HepG2 (cell line): ENCODE results near the gene LILRB3. TPM values are rescaled to one million over a fixed set of nuclear protein-coding genes. Genes with fewer than 3 reads are reported as not detected.

ENCODE experiments used
- CBFB ChIP-seq: sonication (generic); formaldehyde crosslinking; IDR thresholded peaks from 2 replicates; pipeline ENCODE4 v1.4.0; 2020; ENCODE audit warnings: missing genetic modification reagents
- DMTF1 ChIP-seq: sonication (generic); formaldehyde crosslinking; IDR thresholded peaks from 2 replicates; pipeline ENCODE4 v1.4.0; 2020; ENCODE audit warnings: mild to moderate bottlenecking, missing genetic modification reagents
- FOXP4 ChIP-seq: sonication (generic); formaldehyde crosslinking; IDR thresholded peaks from 2 replicates; pipeline ENCODE4 v1.4.0; 2020; ENCODE audit warnings: missing genetic modification reagents
- HNRNPUL1 ChIP-seq: fragments of 200-400 bp; formaldehyde crosslinking; IDR thresholded peaks from 2 replicates; pipeline ENCODE4 v1.6.1; 2017; ENCODE audit warnings: low read depth, mild to moderate bottlenecking, low read length, moderate library complexity
- KLF13 ChIP-seq: sonication (generic); formaldehyde crosslinking; IDR thresholded peaks from 2 replicates; pipeline ENCODE4 v1.4.0; 2020; ENCODE audit warnings: mild to moderate bottlenecking, missing genetic modification reagents
- MTA1 ChIP-seq: sonication (generic); formaldehyde crosslinking; IDR thresholded peaks from 2 replicates; pipeline ENCODE4 v1.4.0; 2020; ENCODE audit warnings: missing genetic modification reagents, mild to moderate bottlenecking, borderline replicate concordance
- NFYC ChIP-seq: IDR thresholded peaks from 2 replicates; pipeline ENCODE4 v1.6.1; 2016; ENCODE audit warnings: missing genetic modification reagents, missing compliant biosample characterization
- NPAS2 ChIP-seq: sonication (generic); formaldehyde crosslinking; IDR thresholded peaks from 2 replicates; pipeline ENCODE4 v1.8.0; 2022; ENCODE audit warnings: mild to moderate bottlenecking, missing genetic modification reagents, borderline replicate concordance
- PITX1 ChIP-seq: sonication (generic); formaldehyde crosslinking; IDR thresholded peaks from 2 replicates; pipeline ENCODE4 v1.5.1; 2020; ENCODE audit warnings: mild to moderate bottlenecking, missing genetic modification reagents
- TRIM24 ChIP-seq: sonication (generic); formaldehyde crosslinking; IDR thresholded peaks from 2 replicates; pipeline ENCODE4 v1.8.0; 2022; ENCODE audit warnings: mild to moderate bottlenecking, missing genetic modification reagents
- TSC22D2 ChIP-seq: sonication (generic); formaldehyde crosslinking; IDR thresholded peaks from 2 replicates; pipeline ENCODE4 v1.5.1; 2020; ENCODE audit warnings: missing genetic modification reagents, mild to moderate bottlenecking, borderline replicate concordance
- ZC3H4 ChIP-seq: sonication (generic); formaldehyde crosslinking; IDR thresholded peaks from 2 replicates; pipeline ENCODE4 v1.4.0; 2020; ENCODE audit warnings: missing genetic modification reagents, borderline replicate concordance
- ZFP82 ChIP-seq: sonication (generic); formaldehyde crosslinking; IDR thresholded peaks from 2 replicates; pipeline ENCODE4 v1.5.1; 2020; ENCODE audit warnings: mild to moderate bottlenecking, missing genetic modification reagents, borderline replicate concordance
- ZNF564 ChIP-seq: sonication (generic); formaldehyde crosslinking; IDR thresholded peaks from 2 replicates; pipeline ENCODE4 v1.8.1; 2023; ENCODE audit warnings: mild to moderate bottlenecking, missing genetic modification reagents
- ZNF749 ChIP-seq: sonication (generic); formaldehyde crosslinking; IDR thresholded peaks from 2 replicates; pipeline ENCODE4 v1.8.0; 2022; ENCODE audit warnings: mild to moderate bottlenecking, missing genetic modification reagents, moderate library complexity, borderline replicate concordance
- ZNF768 ChIP-seq: sonication (generic); formaldehyde crosslinking; IDR thresholded peaks from 2 replicates; pipeline ENCODE4 v1.4.0; 2020; ENCODE audit warnings: missing genetic modification reagents
- ZNF784 ChIP-seq: sonication (generic); formaldehyde crosslinking; IDR thresholded peaks from 2 replicates; pipeline ENCODE4 v1.5.1; 2020; ENCODE audit warnings: missing genetic modification reagents, mild to moderate bottlenecking, borderline replicate concordance
- ZZZ3 ChIP-seq: sonication (generic); formaldehyde crosslinking; IDR thresholded peaks from 2 replicates; pipeline ENCODE4 v1.4.0; 2020; ENCODE audit warnings: missing genetic modification reagents, mild to moderate bottlenecking, borderline replicate concordance
- polyA plus RNA-seq, 8 experiments: library from polyadenylated mRNA; depleted of rRNA in 3 of 8; stranded (reverse) in 7 of 8; unstranded in 1 of 8; fragments of >200 nt; fragmentation: Illumina TruSeq in 4 of 8; extraction: Trizol in 4 of 8; gene quantifications; 2 replicates each; pipeline versions ENCODE4 v1.2.1 to v1.2.3, GENCODE V29; 2011 to 2016; ENCODE audit warnings: low read depth in 4 of 8, missing spikeins in 1 of 8, mixed read lengths in 1 of 8; ENCODE audit not compliant: insufficient read depth in 1 of 8
- total RNA-seq, 5 experiments: library from RNA; depleted of rRNA; stranded (reverse); fragments of >200 nt; fragmentation: Illumina TruSeq; extraction: Trizol; gene quantifications; 2 replicates each; pipeline ENCODE4 v1.2.3, GENCODE V29; 2016; ENCODE audit warnings: low read depth in 1 of 5
- TF ChIP-seq, protein P1 (sequence below): sonication (generic); formaldehyde crosslinking; conservative IDR thresholded peaks from 2 replicates; pipeline ENCODE4 v1.8.1; 2023; ENCODE audit warnings: missing genetic modification reagents
- TF ChIP-seq, protein P2 (sequence below): IDR thresholded peaks from 2 replicates; pipeline ENCODE4 v1.6.1; 2012; ENCODE audit warnings: inconsistent platforms

Gene LILRB3
- total and polyA plus RNA-seq, 2 of the 13 experiments (the other 11 are each of a cell fraction or from before 2014, with no cell fraction given) = 0.22 TPM; not detected in 1

DNA sequence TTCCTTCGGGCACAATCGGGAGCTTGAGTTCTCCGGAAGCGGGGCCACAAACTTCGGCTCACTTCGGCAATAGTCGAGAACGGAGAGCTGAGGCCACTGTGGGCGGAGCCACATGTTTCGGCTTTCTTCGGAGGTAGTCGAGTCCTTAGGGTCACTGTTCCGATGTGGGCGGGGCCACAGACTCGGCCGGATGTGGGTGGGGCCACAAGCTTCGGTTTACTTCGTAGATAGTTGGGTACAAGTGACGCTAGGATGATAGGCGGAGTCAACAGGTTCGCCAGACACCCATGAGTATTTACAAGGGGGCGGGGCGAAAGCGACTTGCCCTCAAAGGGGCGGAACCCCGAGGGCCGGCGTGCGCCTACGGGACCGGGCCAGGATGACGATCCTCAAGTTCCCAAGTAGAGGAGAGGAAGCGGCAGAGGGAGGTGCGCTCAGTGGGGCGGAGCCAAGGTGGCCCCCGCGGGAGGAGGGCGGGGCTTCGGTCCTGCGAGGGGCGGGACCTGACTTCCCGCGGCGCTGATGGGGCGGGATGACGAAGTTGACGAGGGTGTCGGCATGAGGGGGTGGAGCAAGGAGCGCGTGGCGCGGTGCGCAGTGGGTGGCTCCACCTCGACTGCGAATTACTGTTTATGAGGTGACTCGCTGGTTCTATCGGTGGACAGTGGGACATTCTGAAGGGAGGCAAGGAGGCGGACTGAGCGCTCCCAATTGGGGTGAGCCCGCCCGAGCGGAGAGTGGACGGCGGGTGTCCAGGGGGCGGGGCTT is 32.9 kb downstream of the LILRB3 start (continued):
- TF ChIP-seq FOXP4 (no peak), MTA1 (CRISPR knock-in tag) (peak; percentile 25; the same call in 1 of the 2 replicates), ZFP82 (0 out of 2 replicates have a peak, but pooled peaks have one; percentile 23), HNRNPUL1 (no peak), KLF13 (no peak), DMTF1 (CRISPR knock-in tag) (no peak), TSC22D2 (CRISPR knock-in tag) (no peak), ZNF768 (CRISPR knock-in tag) (no peak), PITX1 (CRISPR knock-in tag) (no peak; the same call in 1 of the 2 replicates), ZNF749 (CRISPR knock-in tag) (no peak), ZZZ3 (CRISPR knock-in tag) (0 out of 2 replicates have a peak, but pooled peaks have one; percentile 26), CBFB (CRISPR knock-in tag) (peak; percentile 41; the same call in 1 of the 2 replicates), ZC3H4 (CRISPR knock-in tag) (peak; percentile 72; the same call in 1 of the 2 replicates), ZNF784 (no peak), NPAS2 (no peak), ZNF564 (CRISPR knock-in tag) (no peak), TRIM24 (CRISPR knock-in tag) (no peak), NFYC (peak; percentile 11; the same call in 1 of the 2 replicates)
- TF ChIP-seq, protein P1, sequence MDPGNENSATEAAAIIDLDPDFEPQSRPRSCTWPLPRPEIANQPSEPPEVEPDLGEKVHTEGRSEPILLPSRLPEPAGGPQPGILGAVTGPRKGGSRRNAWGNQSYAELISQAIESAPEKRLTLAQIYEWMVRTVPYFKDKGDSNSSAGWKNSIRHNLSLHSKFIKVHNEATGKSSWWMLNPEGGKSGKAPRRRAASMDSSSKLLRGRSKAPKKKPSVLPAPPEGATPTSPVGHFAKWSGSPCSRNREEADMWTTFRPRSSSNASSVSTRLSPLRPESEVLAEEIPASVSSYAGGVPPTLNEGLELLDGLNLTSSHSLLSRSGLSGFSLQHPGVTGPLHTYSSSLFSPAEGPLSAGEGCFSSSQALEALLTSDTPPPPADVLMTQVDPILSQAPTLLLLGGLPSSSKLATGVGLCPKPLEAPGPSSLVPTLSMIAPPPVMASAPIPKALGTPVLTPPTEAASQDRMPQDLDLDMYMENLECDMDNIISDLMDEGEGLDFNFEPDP = no peak
- TF ChIP-seq, protein P2, sequence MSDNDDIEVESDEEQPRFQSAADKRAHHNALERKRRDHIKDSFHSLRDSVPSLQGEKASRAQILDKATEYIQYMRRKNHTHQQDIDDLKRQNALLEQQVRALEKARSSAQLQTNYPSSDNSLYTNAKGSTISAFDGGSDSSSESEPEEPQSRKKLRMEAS = peak; percentile 87
